ENCODE results near the gene MYO1F.
"Not testable (repeated sequence)": the region's sequence is repeated elsewhere in the genome, so short reads cannot be mapped to it uniquely, and the experiment has no call there.

Gene MYO1F

DNA sequence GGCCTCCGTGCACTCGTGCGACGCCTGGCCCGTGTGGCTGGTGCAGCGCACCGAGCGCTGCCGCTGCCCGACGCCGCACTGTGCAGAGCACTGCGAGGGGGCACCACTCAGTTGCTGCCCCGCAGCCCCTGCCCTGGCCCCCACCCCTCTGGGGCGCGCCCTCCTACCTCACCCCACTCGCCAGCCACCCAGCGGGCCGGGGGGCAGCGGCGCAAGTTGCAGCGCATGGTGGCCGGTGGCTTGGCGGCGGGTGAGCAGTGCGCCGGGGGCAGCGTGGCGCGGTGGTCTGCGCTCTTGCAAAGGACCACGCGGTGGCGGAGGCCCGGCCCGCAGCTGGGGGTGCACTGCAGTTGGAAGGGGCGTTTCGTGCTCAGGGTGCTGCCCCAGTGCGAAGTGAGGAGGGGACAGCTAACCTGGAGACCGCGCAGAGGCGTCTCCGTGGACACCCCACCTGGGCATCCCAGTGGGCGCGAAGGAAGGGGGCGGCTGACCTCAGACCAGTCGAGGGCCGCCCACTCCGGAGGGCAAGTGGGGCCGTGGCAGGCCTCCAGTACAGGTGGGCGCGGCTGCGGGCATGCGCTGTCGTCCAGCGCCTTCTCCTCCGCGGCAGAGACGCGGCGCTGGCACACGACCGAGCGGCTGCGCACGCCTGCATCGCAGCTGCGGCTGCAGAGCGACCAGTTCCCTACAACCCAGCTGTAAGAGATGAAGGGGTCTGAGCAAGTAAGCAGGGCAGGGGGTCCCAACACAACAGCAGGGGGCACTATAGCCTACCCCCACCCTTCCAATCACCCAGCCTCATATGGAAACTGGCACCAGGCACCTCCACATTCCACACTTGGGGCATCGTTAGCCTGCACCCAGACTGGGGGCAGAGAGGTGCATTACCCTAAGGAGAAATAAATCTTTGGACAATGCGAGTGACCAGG, 8.0 kb upstream of the MYO1F start:
- no peak for TF ChIP-seq ZFX (IDR thresholded peaks at IDR 0.05)
- TF ChIP-seq CTCF (conservative IDR thresholded peaks at IDR 0.05), result no peak
- H3K27ac ChIP-seq, result no peak overlapping the region

DNA sequence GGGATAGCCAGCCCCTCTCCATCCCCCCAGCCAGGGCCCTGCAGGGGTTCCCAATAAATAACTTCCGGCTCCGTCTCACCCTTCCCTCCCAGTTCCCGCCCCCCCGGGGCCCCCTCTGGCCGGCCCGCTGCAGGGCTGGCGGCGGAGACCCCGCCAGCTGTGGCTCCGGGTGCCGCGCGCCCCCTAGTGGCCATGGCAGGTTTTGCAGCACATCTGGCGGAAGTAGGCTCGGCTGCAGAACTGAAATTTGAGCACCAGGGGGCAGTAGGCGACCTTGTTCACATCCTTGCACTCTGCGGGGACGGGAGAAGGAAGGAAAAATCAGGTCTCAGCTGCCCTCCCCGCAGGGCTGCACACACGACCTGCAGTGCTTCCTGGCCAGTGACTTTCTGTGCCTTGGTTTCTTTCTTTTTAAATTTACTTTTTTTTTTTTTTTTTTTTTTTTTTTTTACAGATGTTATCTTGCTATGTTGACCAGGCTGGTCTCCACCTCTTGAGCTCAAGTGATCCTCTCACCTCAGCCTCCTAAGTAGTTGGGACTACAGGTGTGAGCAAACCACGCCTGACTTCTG, 3.6 kb upstream of the MYO1F start:
- TF ChIP-seq ZFX (IDR thresholded peaks at IDR 0.05) (no peak), CTCF (conservative IDR thresholded peaks at IDR 0.05) (peak; percentile 100)
- no peak overlapping the region for H3K27ac ChIP-seq

DNA sequence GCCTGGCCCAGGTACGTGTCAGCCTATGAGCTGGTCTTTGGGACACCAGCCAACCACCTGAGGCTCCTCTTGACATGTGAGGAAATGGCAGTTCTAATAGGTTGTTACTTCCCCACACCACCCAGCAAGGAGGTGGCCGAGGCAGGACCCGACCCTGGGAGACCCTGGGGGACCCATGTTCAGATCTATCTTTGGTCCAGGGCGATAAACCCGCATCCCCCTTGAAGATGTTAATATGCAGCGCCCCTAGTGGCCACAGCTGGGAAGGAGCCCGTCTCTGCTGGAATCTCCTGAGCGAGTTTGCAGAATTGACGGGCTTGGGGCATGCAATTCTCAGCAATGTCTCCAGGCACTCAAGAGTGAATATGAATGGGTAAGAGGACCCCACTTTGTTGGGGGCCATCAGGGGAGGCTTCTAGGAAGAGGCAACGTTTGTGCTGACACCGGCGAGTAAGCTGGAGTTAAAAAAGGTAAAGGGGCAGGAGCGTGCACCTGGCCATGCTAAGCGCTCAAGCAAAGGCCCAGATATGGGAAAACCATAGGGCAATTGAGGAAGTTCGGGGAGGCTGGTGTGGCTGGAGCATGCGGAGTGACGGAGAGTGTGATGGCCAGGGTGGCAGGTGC, 1.5 kb upstream of the MYO1F start:
- TF ChIP-seq CTCF (conservative IDR thresholded peaks at IDR 0.05), result peak; percentile 98
- TF ChIP-seq ZFX (IDR thresholded peaks at IDR 0.05), result no peak
- H3K27ac ChIP-seq, result no peak overlapping the region

- no peak overlapping the region for H3K27ac ChIP-seq
- no peak for TF ChIP-seq CTCF (conservative IDR thresholded peaks at IDR 0.05)
- TF ChIP-seq ZFX (IDR thresholded peaks at IDR 0.05), result no peak
These were observed 499 bp upstream of the MYO1F start for GRCh38 chr19:8577741-8578140.

- no peak for TF ChIP-seq ZFX (IDR thresholded peaks at IDR 0.05)
- no peak for TF ChIP-seq CTCF (conservative IDR thresholded peaks at IDR 0.05)
- no peak overlapping the region for H3K27ac ChIP-seq
These were observed 809 bp downstream of the MYO1F start for GRCh38 chr19:8576273-8576993.

DNA sequence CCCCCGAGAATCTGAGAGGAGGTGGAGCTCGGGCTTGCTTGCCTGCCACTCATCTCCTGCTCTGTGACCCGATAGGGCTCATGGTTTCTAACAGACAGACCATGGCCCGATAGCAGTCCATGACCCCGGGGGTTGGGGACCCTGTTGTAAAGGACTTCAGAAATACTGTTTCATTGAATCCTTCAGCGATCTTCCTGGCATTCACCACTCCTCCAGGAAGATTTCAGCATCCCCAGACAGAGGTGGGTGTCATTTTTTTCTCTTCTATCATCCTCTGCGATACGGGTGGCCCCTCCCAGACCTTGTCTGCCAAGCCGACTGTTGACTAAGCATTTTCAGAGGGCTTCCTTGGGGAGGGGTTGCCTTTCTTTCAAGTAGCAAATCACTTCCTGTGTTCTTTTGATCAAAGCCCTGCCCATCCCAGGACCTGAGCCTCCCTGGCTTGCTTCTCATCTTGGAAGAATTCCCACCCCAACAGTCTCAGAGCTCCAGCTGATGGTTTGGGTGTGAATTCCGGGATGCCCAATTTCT, 1.7 kb downstream of the MYO1F start:
- TF ChIP-seq CTCF (conservative IDR thresholded peaks at IDR 0.05) (no peak), ZFX (IDR thresholded peaks at IDR 0.05) (no peak)
- H3K27ac ChIP-seq, result no peak overlapping the region

GRCh38 chr19:8574619-8574922, 2.7 kb downstream of the MYO1F start:
- H3K27ac ChIP-seq, result not testable (repeated sequence)

All from C4-2B (cell line).